Endothelial cell of umbilical vein (primary cell): ENCODE results near the gene NWD2. TPM values are rescaled to one million over a fixed set of nuclear protein-coding genes. Genes with fewer than 3 reads are reported as not detected.

Source experiments
- BruUV-seq: library from RNA; stranded (reverse); fragments of 400-500 nt; replicated peaks from 2 replicates; lab custom pipeline; 2021; lab: Mats Ljungman, UMichigan
- CTCF ChIA-PET: fragments of 300-600, 350-600 bp; sonication (Branson Sonifier 250); formaldehyde crosslinking; loops from one replicate; lab custom pipeline; 2021; ENCODE audit warnings: antibody characterized with exemption, inconsistent platforms; lab: Charles Lee
- POLR2A ChIA-PET: fragments of 300-600, 350-600 bp; sonication (Branson Sonifier 250); formaldehyde crosslinking; loops from one replicate; lab custom pipeline; 2021; ENCODE audit warnings: antibody characterized with exemption, inconsistent platforms; lab: Charles Lee
- DNase-seq: peaks from one replicate; pipeline ENCODE4 v3.0.0-alpha.2; 2011; ENCODE audit warnings: low read depth, low spot score
- FAIRE-seq: peaks from 2 replicates; lab custom pipeline; 2011; peaks lifted over from hg19 to GRCh38; lab: Jason Lieb, UNC
- H2AFZ ChIP-seq: 2 replicates; pipeline ENCODE4 v1.6.0; 2012; ENCODE audit warnings: low read depth, low read length, control low read depth, inconsistent platforms
- H3K27ac ChIP-seq: 2 replicates; pipeline ENCODE4 v1.5.1; 2011; ENCODE audit warnings: low read depth, mild to moderate bottlenecking, control low read depth, low read length, moderate library complexity; ENCODE audit not compliant: insufficient read depth
- H3K27me3 ChIP-seq, 2 experiments: 2 replicates each; pipeline versions ENCODE4 v1.6.0 to v1.6.1; 2011; ENCODE audit warnings: low read length in 2 of 2, mixed read lengths in 1 of 2; ENCODE audit not compliant: control insufficient read depth in 2 of 2, insufficient read depth in 2 of 2
- H3K36me3 ChIP-seq, 2 experiments: 2 replicates in 1 of 2; 3 replicates in 1 of 2; pipeline ENCODE4 v1.5.1; 2011; ENCODE audit warnings: low read length in 2 of 2, mild to moderate bottlenecking in 1 of 2, moderate library complexity in 1 of 2; ENCODE audit not compliant: control insufficient read depth in 2 of 2, insufficient read depth in 2 of 2; ENCODE audit errors: extremely low read depth in 1 of 2
- H3K4me1 ChIP-seq: 3 replicates; pipeline ENCODE4 v1.5.1; 2011; ENCODE audit warnings: mild to moderate bottlenecking, low read length; ENCODE audit not compliant: control insufficient read depth, insufficient read depth; ENCODE audit errors: extremely low read depth
- H3K4me2 ChIP-seq: 2 replicates; pipeline ENCODE4 v1.6.1; 2011; ENCODE audit warnings: low read length, control low read depth, mixed read lengths; ENCODE audit not compliant: insufficient read depth
- H3K4me3 ChIP-seq, 3 experiments: fragments of 200-600 bp in 1 of 3; sonication (generic), shearing (Covaris generic) in 1 of 3; replicated peaks in 1 of 3; 2 replicates each; pipeline ENCODE4 v1.5.1; 2011 to 2016; ENCODE audit warnings: control low read depth in 3 of 3, low read length in 3 of 3, mild to moderate bottlenecking in 2 of 3, inconsistent platforms in 1 of 3, low read depth in 1 of 3, moderate library complexity in 1 of 3; ENCODE audit not compliant: insufficient read depth in 1 of 3
- H3K79me2 ChIP-seq: 2 replicates; pipeline ENCODE4 v1.6.0; 2012; ENCODE audit warnings: low read length, inconsistent platforms; ENCODE audit not compliant: control insufficient read depth, insufficient read depth
- H3K9ac ChIP-seq: replicated peaks from 2 replicates; pipeline ENCODE3; 2011; ENCODE audit warnings: low read length, control low read depth; ENCODE audit not compliant: insufficient read depth; ENCODE audit errors: extremely low read depth
- H3K9me1 ChIP-seq: replicated peaks from 3 replicates; pipeline ENCODE4 v1.6.0; 2011; ENCODE audit warnings: mild to moderate bottlenecking, low read length; ENCODE audit not compliant: control insufficient read depth, insufficient read depth; ENCODE audit errors: extremely low read depth
- H3K9me3 ChIP-seq: replicated peaks from 2 replicates; pipeline ENCODE4 v1.5.1; 2012; ENCODE audit warnings: low read length, inconsistent platforms; ENCODE audit not compliant: control insufficient read depth, insufficient read depth
- H4K20me1 ChIP-seq: replicated peaks from 2 replicates; pipeline ENCODE3; 2011; ENCODE audit warnings: mild to moderate bottlenecking, low read length; ENCODE audit not compliant: control insufficient read depth, insufficient read depth; ENCODE audit errors: extremely low read depth
- CTCF ChIP-seq, 2 donors: IDR thresholded peaks; 1 replicate in 1 of 2; 2 replicates in 1 of 2; pipeline ENCODE4 v1.5.1; 2011; ENCODE audit warnings: low read length in 2 of 2, mild to moderate bottlenecking in 2 of 2, moderate library complexity in 2 of 2, control low read depth in 1 of 2, inconsistent platforms in 1 of 2, low read depth in 1 of 2; ENCODE audit not compliant: insufficient read depth in 1 of 2; ENCODE audit errors: extremely low read depth in 1 of 2
- EZH2 ChIP-seq: IDR thresholded peaks from 2 replicates; pipeline ENCODE4 v1.6.1; 2012; ENCODE audit warnings: borderline replicate concordance, low read depth, mild to moderate bottlenecking, moderate library complexity, low read length, inconsistent platforms; ENCODE audit not compliant: severe bottlenecking
- FOS ChIP-seq: IDR thresholded peaks from 2 replicates; pipeline ENCODE4 v1.6.1; 2011; ENCODE audit warnings: mild to moderate bottlenecking, low read length, moderate library complexity, borderline replicate concordance; ENCODE audit not compliant: insufficient read depth
- GATA2 ChIP-seq: IDR thresholded peaks from 2 replicates; pipeline ENCODE4 v1.7.0; 2011; ENCODE audit warnings: low read depth, mild to moderate bottlenecking, moderate library complexity, mixed read lengths, low read length; ENCODE audit not compliant: insufficient read length, insufficient read depth
- JUN ChIP-seq: IDR thresholded peaks from 2 replicates; pipeline ENCODE4 v1.6.1; 2011; ENCODE audit warnings: borderline replicate concordance, low read depth; ENCODE audit not compliant: insufficient read length, insufficient read depth
- MAX ChIP-seq: IDR thresholded peaks from 2 replicates; pipeline ENCODE4 v1.6.1; 2011; ENCODE audit not compliant: insufficient read depth, insufficient read length
- MYC ChIP-seq: IDR thresholded peaks from one replicate; pipeline ENCODE4 v1.6.1; 2011; ENCODE audit warnings: mild to moderate bottlenecking, low read depth, low read length
- POLR2A ChIP-seq: IDR thresholded peaks from 2 replicates; pipeline ENCODE4 v1.6.1; 2012; ENCODE audit warnings: low read depth, mild to moderate bottlenecking, control low read depth, low read length
- POLR2AphosphoS5 ChIP-seq: IDR thresholded peaks from 2 replicates; pipeline ENCODE4 v1.6.1; 2012; ENCODE audit warnings: low read depth, mild to moderate bottlenecking, control low read depth, low read length, moderate library complexity; ENCODE audit not compliant: insufficient read depth
- dilution Hi-C: fragments of 300-500 bp; cut with MboI; formaldehyde crosslinking; loops from one replicate; pipeline ENCODE4 v1.15.0; 2019; ENCODE audit warnings: low sequenced_read_pairs; ENCODE audit not compliant: extremely low pct_ligation_motif_present
- intact Hi-C: fragments of 100-400 bp; cut with micrococcal nuclease; formaldehyde crosslinking; loops from one replicate; pipeline ENCODE4 v1.10.0; 2022
- polyA plus RNA-seq, 4 experiments: library from polyadenylated mRNA; depleted of rRNA in 3 of 4; stranded (reverse) in 3 of 4; unstranded in 1 of 4; fragments of >200 nt; gene quantifications; 2 replicates each; pipeline versions ENCODE4 v1.2.1 to v1.2.3, GENCODE V29; 2011 to 2012; ENCODE audit warnings: missing spikeins in 1 of 4
- total RNA-seq: library from RNA; stranded (reverse); gene quantifications from 2 replicates; pipeline ENCODE4 v1.2.3, GENCODE V29; 2021

The NWD2 gene
- total and polyA plus RNA-seq, 2 donors (not counting 3 experiments of a cell fraction or from before 2014, with no cell fraction given), result not detected

- no peak overlapping the region for H3K9ac ChIP-seq
- no peaks in the 10 kb centered on the region for H3K36me3 ChIP-seq
- peaks cover 0 to 2% of the 10 kb centered on the region in 2 experiments for H3K27me3 ChIP-seq
- TF ChIP-seq CTCF (IDR thresholded peaks at IDR 0.05; ENCODE audit: extremely low read depth in 1 of 2, insufficient read depth in 1 of 2, low read depth in 1 of 2, low read length in 2 of 2) (no peak), JUN (no peak), POLR2A (no peak), FOS (no peak), MYC (no peak)
- dilution Hi-C loops (no loop called here), intact Hi-C loops (no loop called here)
- no peak overlapping the region for H3K27ac ChIP-seq
- no peaks in the 10 kb centered on the region for H3K79me2 ChIP-seq
- CTCF ChIA-PET, result interaction anchor here (1.1 kb wide), 1 partner anchor 9 kb away, joined by 3 read pairs; no protein-coding TSS in a partner anchor
- H4K20me1 ChIP-seq, result no peaks in the 10 kb centered on the region
- H3K4me1 ChIP-seq, result no peaks in the 10 kb centered on the region
- H3K4me3 ChIP-seq, result no peak overlapping the region
- DNase-seq, result no peak
- POLR2A ChIA-PET, result no interaction called here
- no peak overlapping the region for H3K4me2 ChIP-seq
- H2AFZ ChIP-seq, result no peak overlapping the region
- H3K9me1 ChIP-seq, result no peaks in the 10 kb centered on the region
- no peaks in the 10 kb centered on the region for H3K9me3 ChIP-seq
- BruUV-seq, result no TSS peak
- no peak for FAIRE-seq
These were observed 232.6 kb downstream of the NWD2 start for GRCh38 chr4:37477126-37477525.

GRCh38 chr4:37478151-37478550 is 233.6 kb downstream of the NWD2 start:
- intact Hi-C loops (no loop called here), dilution Hi-C loops (no loop called here)
- FAIRE-seq, result no peak
- TF ChIP-seq MAX (no peak), POLR2AphosphoS5 (no peak), FOS (no peak), JUN (no peak), CTCF (IDR thresholded peaks at IDR 0.05; ENCODE audit: extremely low read depth in 1 of 2, insufficient read depth in 1 of 2, low read depth in 1 of 2, low read length in 2 of 2) (no peak), EZH2 (no peak), POLR2A (no peak), MYC (no peak), GATA2 (no peak)
- Histone ChIP-seq H3K4me1 (no peaks in the 10 kb centered on the region), H3K27ac (no peak overlapping the region), H3K79me2 (no peaks in the 10 kb centered on the region), H3K9ac (no peak overlapping the region), H3K4me3 (no peak overlapping the region), H4K20me1 (no peaks in the 10 kb centered on the region), H3K9me3 (no peaks in the 10 kb centered on the region), H3K4me2 (no peak overlapping the region), H3K9me1 (no peaks in the 10 kb centered on the region), H3K27me3 (peaks cover 0 to 2% of the 10 kb centered on the region in 2 experiments), H2AFZ (no peak overlapping the region), H3K36me3 (no peaks in the 10 kb centered on the region)
- no peak for DNase-seq
- CTCF ChIA-PET, result no interaction called here
- BruUV-seq, result no TSS peak
- POLR2A ChIA-PET, result no interaction called here
